Placental pericyte (primary cell): ENCODE results near the gene TTC14. TPM values are rescaled to one million over a fixed set of nuclear protein-coding genes. Genes with fewer than 3 reads are reported as not detected.

Source experiments
- small RNA-seq: library from RNA; depleted of rRNA; stranded (forward); fragments of <200 nt; gene quantifications from one replicate; pipeline ENCODE3, GENCODE V24; 2012; ENCODE audit warnings: low replicate concordance
- total RNA-seq: library from RNA; depleted of rRNA; stranded (reverse); fragments of >200 nt; gene quantifications from 2 replicates; pipeline ENCODE4 v1.2.3, GENCODE V29; 2012

TTC14 gene
- total RNA-seq: 30.4 and 34.4 TPM in 2 replicates

DNA sequence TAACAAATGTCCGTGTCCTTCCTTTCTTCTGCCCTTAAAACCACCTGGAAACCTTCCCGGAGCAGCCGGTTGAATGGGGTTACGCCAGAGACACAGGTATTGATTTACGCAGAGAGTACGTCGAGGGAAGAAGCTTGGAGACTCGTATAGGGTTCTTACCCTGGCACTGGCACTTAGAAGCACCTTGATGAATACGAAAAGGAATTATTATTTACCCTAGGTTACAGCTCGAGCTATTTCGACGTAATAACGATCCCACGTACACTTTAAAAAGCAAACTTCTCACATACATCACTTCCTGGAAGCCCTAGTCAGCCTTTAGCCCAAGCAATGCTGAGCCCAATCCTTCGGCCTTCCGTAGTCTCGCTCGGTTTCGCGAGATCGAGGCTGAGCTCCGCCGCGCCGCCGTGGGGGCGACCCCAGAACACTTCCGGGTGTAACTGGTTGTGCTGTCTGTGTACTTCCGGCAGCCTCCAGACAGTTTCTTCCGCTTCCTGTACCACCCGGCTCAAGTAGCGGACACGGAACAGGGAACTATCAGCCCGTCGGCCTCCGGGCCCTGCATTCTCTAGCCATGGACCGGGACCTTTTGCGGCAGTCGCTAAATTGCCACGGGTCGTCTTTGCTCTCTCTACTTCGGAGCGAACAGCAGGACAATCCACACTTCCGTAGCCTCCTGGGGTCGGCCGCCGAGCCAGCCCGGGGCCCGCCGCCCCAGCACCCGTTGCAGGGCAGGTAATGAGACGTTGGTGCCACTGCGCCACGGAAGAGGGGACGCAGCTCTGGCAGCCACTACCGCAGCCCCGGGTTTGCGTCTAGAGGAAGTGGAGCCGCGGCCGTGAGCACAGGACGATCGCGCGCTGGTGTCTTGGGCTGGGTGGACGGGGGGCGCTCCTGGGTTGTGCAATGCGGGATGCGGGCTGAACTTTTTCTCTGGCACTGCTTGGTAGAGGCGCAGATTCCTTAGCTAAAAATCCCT is at the start of gene TTC14:
Gene TTC14 (plus strand): TSS at position 476 of the 979 bp plus-strand sequence. CDS start 99 bp downstream, at position 575.

Small RNA genes within 50 kb of the gene (small RNA-seq; reads per million reads assigned to genes)
- not detected for gene AC068298.1
- gene RNU6-486P: not detected

Other genes starting within 250 kb of the TTC14 start
- gene CCDC39, start 77.3 kb downstream of the TTC14 start, total RNA-seq: not detected in 2 replicates